HG02642 (cell line): ENCODE data around the gene ABRACL.
"Not testable (repeated sequence)": the region's sequence is repeated elsewhere in the genome, so short reads cannot be mapped to it uniquely, and the experiment has no call there.

Experiments
- ATAC-seq: cut with Tn5 transposase; IDR thresholded peaks from one replicate; pipeline ENCODE4 v1.9.1; 2021; ENCODE audit warnings: mild to moderate bottlenecking; ENCODE audit not compliant: unreplicated experiment, poor library complexity

The ABRACL gene

GRCh38 chr6:139028658-139029469 lies at the start of gene ABRACL:
Gene ABRACL, plus strand, starts transcription at chr6:139028745. Its CDS starts 5,416 bp downstream, at chr6:139034161.
- peak; percentile 66 for ATAC-seq

- no peak for ATAC-seq
Measured at GRCh38 chr6:138979365-138979764, 49.2 kb upstream of the ABRACL start.

- ATAC-seq, result peak; percentile 44
Measured at GRCh38 chr6:138979813-138980668, 48.5 kb upstream of the ABRACL start.

GRCh38 chr6:138981416-138981815 lies 47.1 kb upstream of the ABRACL start:
- no peak for ATAC-seq

GRCh38 chr6:138986578-138986977 lies 42.0 kb upstream of the ABRACL start:
- ATAC-seq, result no peak

- peak; percentile 3 for ATAC-seq
Measured at GRCh38 chr6:138987080-138987642, 41.4 kb upstream of the ABRACL start.

GRCh38 chr6:138987643-138988468 lies 40.7 kb upstream of the ABRACL start, which contains the start of gene REPS1:
Gene REPS1, minus strand, starts transcription at chr6:138988253. Its CDS starts 571 bp downstream, at chr6:138987682.
- ATAC-seq, result peak; percentile 95

GRCh38 chr6:138988469-138988834 lies 40.1 kb upstream of the ABRACL start:
- peak; percentile 11 for ATAC-seq

GRCh38 chr6:138989098-138989983 lies 39.2 kb upstream of the ABRACL start:
- ATAC-seq, result no peak

GRCh38 chr6:138991206-138991605 lies 37.3 kb upstream of the ABRACL start:
- ATAC-seq, result no peak

- not testable (repeated sequence) for ATAC-seq
Measured at GRCh38 chr6:138992965-138993364, 35.6 kb upstream of the ABRACL start.

- not testable (repeated sequence) for ATAC-seq
Measured at GRCh38 chr6:138993410-138993809, 35.1 kb upstream of the ABRACL start.

GRCh38 chr6:138996524-138996923 lies 32.0 kb upstream of the ABRACL start:
- ATAC-seq, result no peak

- no peak for ATAC-seq
Measured at GRCh38 chr6:138997136-138997535, 31.4 kb upstream of the ABRACL start.

- no peak for ATAC-seq
Measured at GRCh38 chr6:138999949-139000725, 28.4 kb upstream of the ABRACL start.

GRCh38 chr6:139003751-139004150 lies 24.8 kb upstream of the ABRACL start:
- no peak for ATAC-seq

GRCh38 chr6:139006477-139006876 lies 22.1 kb upstream of the ABRACL start:
- no peak for ATAC-seq

- ATAC-seq, result no peak
Measured at GRCh38 chr6:139007428-139007827, 21.1 kb upstream of the ABRACL start.
